GM10266 (cell line): ENCODE results near the gene SPATA25.
"Not testable (repeated sequence)": the region's sequence is repeated elsewhere in the genome, so short reads cannot be mapped to it uniquely, and the experiment has no call there.

Source experiments
- DNase-seq: peaks from one replicate; pipeline ENCODE4 v3.0.0; 2012; ENCODE audit errors: extremely low spot score
- TF ChIP-seq, protein P1 (sequence below): IDR thresholded peaks from 2 replicates; pipeline ENCODE4 v1.5.1; 2012; ENCODE audit warnings: mild to moderate bottlenecking, low read depth; ENCODE audit not compliant: control insufficient read depth, insufficient read depth; ENCODE audit errors: missing control alignments

Gene SPATA25

DNA sequence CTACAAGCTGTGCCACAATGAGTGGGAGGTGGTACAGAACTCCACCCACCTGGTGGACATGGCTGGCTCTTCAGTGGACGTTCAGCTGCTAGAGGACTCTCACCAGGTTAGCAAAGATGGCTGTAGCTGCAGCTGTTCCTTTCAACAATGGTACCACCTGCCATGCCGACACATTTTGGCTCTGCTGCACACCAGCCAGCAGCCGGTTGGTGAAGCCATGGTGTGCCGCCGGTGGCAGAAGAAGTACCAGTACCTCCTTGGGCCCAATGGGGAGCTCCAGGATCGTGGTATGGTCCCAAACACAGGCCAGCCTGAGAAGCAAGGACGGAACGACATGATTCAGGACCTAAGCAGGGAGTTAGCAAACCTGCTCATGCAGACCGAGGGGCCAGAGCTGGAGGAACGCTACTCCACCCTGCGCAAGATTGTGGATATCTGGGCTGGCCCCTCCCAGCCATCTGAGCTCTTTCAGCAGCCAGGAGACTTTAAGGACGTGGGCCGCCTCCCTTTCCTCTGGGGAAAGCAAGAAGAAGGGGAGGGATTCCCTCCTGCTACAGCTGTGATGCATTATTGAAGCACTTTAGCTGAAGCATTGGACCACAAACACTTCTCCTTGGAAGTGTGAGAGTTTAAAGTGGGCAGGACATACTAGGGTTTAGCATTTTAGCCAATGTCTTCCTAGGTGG lies 9.2 kb downstream of the SPATA25 start:
- DNase-seq = no peak

DNA sequence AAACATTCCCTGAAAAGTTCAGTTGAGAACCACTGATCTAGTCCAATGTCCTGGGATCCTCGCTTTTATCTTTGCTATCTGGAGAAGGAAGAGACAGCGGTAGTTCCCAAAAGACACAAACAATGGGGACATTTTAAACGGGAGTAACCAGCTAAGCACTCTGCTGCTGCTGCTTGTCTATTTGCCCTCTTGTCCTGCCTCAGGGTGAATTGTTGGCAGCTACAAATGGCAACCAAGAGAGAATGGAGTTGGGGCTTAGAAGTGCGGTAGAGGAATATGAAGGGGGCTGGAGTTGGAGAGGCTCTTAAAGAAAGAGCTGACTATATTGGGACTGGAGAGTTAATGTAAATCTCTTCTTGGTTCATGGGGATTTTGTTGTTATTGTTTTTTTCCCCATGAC lies 12.8 kb downstream of the SPATA25 start:
- TF ChIP-seq, protein P1, sequence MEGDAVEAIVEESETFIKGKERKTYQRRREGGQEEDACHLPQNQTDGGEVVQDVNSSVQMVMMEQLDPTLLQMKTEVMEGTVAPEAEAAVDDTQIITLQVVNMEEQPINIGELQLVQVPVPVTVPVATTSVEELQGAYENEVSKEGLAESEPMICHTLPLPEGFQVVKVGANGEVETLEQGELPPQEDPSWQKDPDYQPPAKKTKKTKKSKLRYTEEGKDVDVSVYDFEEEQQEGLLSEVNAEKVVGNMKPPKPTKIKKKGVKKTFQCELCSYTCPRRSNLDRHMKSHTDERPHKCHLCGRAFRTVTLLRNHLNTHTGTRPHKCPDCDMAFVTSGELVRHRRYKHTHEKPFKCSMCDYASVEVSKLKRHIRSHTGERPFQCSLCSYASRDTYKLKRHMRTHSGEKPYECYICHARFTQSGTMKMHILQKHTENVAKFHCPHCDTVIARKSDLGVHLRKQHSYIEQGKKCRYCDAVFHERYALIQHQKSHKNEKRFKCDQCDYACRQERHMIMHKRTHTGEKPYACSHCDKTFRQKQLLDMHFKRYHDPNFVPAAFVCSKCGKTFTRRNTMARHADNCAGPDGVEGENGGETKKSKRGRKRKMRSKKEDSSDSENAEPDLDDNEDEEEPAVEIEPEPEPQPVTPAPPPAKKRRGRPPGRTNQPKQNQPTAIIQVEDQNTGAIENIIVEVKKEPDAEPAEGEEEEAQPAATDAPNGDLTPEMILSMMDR = no peak
- DNase-seq = no peak

More for the DNA sequence above, 9.2 kb downstream of the SPATA25 start:
- TF ChIP-seq, protein P1 = no peak

DNA sequence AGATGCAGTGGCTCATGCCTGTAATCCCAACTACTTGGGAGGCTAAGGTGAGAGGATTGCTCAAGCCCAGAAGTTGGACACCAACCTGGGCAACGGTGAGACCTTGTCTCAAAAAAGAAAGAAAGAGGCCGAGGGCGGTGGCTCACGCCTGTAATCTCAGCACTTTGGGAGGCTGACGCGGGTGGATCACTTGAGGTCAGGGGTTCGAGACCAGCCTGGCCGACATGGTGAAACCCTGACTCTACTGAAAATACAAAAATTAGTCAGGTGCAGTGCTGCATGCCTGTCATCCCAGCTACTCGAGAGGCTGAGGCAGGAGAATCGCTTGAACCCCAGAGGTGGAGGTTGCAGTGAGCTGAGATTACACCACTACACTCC lies 13.3 kb downstream of the SPATA25 start:
- DNase-seq = not testable (repeated sequence)

DNA sequence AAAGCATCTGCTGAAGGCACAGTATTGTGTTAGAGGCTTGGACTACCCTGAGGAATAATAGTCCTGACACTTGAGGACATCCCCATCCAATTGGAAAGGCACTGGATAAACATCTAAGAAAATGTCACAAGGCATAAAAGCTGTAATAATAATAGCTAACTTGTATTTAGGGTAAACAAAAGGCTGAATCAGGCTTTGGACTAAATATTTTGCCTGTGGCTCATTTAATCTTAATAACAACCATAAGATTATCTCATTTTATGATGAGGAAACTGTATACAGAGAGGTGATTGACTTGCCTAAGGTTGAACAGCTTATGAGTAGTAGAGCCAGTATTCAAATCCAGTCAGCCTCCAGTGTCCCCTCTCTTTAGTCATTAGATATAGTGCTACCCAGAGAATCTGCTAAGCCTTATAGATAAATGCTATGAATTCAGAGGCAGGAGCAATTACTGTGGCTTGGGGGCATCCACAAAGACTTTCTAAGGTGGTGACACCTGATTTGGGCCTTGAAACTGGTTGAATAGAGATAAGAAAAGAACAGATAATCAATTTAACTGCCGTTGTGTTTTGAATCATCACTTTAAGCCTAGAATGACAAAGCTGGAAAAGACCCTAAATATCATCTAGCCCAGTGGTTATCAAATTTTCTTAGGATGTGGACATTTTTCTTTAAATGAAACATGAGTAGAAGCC lies 13.9 kb downstream of the SPATA25 start:
- TF ChIP-seq, protein P1 = no peak
- no peak for DNase-seq

DNA sequence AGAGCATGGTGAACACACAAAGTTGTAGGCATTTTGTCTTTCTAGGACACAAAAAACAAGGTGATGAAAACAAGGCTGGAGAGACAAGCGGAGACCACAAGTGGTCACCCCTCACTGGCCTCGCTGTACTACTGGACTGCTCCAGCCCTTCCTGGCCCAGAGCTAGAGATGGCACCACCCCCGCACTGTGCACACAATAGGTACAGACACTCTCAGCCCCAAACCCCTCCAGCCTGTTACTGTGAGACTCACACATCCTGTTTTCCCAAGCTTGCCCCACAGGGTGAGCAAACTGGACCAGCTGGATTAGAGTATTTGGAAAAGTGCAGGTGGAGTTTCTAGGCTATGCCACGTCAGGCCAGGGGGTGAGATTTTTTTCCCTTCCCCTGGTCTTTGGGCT lies 14.8 kb downstream of the SPATA25 start:
- TF ChIP-seq, protein P1 = no peak
- no peak for DNase-seq

DNA sequence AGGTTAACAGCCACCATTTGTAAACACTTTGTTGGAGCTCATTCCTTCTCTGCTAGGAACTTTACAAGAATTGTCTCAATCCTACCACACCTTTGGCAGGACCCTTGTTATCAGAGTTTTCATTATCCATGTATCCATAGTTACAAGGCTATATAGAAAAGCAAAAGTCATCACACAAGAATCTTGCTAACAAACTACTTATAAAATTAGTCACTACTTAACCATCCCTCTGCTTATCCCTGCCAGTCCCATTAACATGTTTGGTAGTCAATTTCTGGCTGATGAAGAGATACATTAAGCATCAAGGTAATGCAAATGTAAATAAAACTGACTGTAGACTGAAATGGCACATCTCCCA lies 19.6 kb downstream of the SPATA25 start:
- DNase-seq = no peak
- TF ChIP-seq, protein P1 = no peak

DNA sequence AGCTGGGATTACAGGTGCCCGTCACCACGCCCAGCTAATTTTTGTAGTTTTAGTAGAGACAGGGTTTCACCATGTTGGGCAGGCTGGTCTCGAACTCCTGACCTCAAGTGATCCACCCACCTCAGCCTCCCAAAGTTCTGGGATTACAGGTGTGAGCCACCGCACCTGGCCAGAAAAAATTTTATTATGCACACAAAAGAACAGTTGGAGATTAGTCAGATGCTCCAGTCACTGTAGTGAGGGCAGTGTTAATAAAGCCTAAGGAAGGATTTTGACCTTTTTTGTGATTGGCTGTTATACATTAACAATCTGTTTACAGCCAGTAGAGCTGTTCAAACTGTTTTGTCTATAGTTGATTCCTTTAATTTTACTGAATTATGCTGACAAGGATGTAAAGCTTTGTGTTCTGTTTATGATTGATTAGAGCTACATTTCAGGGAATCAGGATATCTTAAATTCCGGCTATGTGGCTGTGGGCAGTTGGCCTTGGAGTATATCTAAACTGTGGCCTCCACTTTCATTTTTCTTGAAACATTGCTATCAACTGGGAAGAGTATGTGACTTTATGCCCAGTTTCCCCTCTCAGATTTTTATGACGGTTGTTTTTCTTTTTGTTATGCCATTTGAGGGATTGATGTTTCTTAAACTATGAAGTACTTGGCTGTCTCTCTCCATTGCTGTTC lies 20.1 kb downstream of the SPATA25 start:
- TF ChIP-seq, protein P1 = no peak
- no peak for DNase-seq
